HL-60 (cell line): ENCODE measurements around the gene C11orf91.
"Not testable (repeated sequence)": the region's sequence is repeated elsewhere in the genome, so short reads cannot be mapped to it uniquely, and the experiment has no call there.

Source experiments
- DNase-seq, 2 experiments: peaks; one replicate each; pipeline ENCODE4 v3.0.0-alpha.2; 2010 to 2020; ENCODE audit warnings: low read depth in 1 of 2, low spot score in 1 of 2
- H3K27ac ChIP-seq: fragments of 250-450 bp; sonication (Bioruptor Pico); replicated peaks from 2 replicates; pipeline ENCODE4 v1.5.1; 2020; ENCODE audit warnings: mild to moderate bottlenecking, moderate library complexity
- H3K27me3 ChIP-seq: fragments of 250-450 bp; sonication (Bioruptor Pico); 2 replicates; pipeline ENCODE4 v1.5.1; 2021; ENCODE audit warnings: mild to moderate bottlenecking, moderate library complexity; ENCODE audit not compliant: insufficient read depth, poor library complexity, severe bottlenecking
- H3K4me3 ChIP-seq: replicated peaks from 2 replicates; pipeline ENCODE4 v1.5.1; 2011; ENCODE audit warnings: mild to moderate bottlenecking, control low read depth, low read length; ENCODE audit not compliant: insufficient read depth
- GABPA ChIP-seq: IDR thresholded peaks from 2 replicates; pipeline ENCODE4 v1.6.1; 2012; ENCODE audit warnings: low read depth
- POLR2AphosphoS5 ChIP-seq: IDR thresholded peaks from 2 replicates; pipeline ENCODE4 v1.6.1; 2012; ENCODE audit warnings: low read depth
- SPI1 ChIP-seq: IDR thresholded peaks from 2 replicates; pipeline ENCODE4 v1.6.1; 2012; ENCODE audit warnings: low read depth, mild to moderate bottlenecking, borderline replicate concordance
- TF ChIP-seq, protein P1 (sequence below): IDR thresholded peaks from one replicate; pipeline ENCODE4 v1.5.1; 2011; ENCODE audit warnings: low read length, control low read depth, inconsistent platforms; ENCODE audit not compliant: insufficient read depth
- TF ChIP-seq, protein P2 (sequence below): IDR thresholded peaks from 2 replicates; pipeline ENCODE4 v1.6.1; 2012; ENCODE audit warnings: low read depth; ENCODE audit not compliant: insufficient replicate concordance

C11orf91 gene

DNA sequence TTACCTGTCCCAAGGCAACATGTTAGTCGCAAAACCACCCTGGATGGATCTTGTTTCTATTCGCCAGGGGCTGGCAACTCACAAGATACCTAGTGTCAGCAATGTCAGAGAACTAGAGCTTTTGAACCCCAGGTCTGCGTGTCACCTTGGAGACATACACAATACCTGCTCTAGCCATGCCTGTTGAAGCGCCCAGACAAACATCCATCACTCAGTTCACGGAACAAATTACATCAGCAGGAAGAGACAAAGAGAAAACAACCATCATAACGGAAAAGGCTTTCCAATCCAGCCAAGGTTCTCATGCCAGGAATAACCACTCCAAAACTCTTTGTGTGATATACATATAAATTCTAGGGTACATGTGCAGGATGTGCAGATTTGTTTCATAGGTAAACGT, 33.4 kb upstream of the C11orf91 start:
- TF ChIP-seq GABPA: no peak
- no peak for TF ChIP-seq POLR2AphosphoS5
- TF ChIP-seq, protein P1, sequence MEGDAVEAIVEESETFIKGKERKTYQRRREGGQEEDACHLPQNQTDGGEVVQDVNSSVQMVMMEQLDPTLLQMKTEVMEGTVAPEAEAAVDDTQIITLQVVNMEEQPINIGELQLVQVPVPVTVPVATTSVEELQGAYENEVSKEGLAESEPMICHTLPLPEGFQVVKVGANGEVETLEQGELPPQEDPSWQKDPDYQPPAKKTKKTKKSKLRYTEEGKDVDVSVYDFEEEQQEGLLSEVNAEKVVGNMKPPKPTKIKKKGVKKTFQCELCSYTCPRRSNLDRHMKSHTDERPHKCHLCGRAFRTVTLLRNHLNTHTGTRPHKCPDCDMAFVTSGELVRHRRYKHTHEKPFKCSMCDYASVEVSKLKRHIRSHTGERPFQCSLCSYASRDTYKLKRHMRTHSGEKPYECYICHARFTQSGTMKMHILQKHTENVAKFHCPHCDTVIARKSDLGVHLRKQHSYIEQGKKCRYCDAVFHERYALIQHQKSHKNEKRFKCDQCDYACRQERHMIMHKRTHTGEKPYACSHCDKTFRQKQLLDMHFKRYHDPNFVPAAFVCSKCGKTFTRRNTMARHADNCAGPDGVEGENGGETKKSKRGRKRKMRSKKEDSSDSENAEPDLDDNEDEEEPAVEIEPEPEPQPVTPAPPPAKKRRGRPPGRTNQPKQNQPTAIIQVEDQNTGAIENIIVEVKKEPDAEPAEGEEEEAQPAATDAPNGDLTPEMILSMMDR: no peak
- TF ChIP-seq, protein P2, sequence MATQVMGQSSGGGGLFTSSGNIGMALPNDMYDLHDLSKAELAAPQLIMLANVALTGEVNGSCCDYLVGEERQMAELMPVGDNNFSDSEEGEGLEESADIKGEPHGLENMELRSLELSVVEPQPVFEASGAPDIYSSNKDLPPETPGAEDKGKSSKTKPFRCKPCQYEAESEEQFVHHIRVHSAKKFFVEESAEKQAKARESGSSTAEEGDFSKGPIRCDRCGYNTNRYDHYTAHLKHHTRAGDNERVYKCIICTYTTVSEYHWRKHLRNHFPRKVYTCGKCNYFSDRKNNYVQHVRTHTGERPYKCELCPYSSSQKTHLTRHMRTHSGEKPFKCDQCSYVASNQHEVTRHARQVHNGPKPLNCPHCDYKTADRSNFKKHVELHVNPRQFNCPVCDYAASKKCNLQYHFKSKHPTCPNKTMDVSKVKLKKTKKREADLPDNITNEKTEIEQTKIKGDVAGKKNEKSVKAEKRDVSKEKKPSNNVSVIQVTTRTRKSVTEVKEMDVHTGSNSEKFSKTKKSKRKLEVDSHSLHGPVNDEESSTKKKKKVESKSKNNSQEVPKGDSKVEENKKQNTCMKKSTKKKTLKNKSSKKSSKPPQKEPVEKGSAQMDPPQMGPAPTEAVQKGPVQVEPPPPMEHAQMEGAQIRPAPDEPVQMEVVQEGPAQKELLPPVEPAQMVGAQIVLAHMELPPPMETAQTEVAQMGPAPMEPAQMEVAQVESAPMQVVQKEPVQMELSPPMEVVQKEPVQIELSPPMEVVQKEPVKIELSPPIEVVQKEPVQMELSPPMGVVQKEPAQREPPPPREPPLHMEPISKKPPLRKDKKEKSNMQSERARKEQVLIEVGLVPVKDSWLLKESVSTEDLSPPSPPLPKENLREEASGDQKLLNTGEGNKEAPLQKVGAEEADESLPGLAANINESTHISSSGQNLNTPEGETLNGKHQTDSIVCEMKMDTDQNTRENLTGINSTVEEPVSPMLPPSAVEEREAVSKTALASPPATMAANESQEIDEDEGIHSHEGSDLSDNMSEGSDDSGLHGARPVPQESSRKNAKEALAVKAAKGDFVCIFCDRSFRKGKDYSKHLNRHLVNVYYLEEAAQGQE: no peak
- TF ChIP-seq SPI1: no peak
- Histone ChIP-seq H3K27ac (no peak overlapping the region), H3K27me3 (no peaks in the 10 kb centered on the region), H3K4me3 (no peak overlapping the region)
- no peak for DNase-seq

DNA sequence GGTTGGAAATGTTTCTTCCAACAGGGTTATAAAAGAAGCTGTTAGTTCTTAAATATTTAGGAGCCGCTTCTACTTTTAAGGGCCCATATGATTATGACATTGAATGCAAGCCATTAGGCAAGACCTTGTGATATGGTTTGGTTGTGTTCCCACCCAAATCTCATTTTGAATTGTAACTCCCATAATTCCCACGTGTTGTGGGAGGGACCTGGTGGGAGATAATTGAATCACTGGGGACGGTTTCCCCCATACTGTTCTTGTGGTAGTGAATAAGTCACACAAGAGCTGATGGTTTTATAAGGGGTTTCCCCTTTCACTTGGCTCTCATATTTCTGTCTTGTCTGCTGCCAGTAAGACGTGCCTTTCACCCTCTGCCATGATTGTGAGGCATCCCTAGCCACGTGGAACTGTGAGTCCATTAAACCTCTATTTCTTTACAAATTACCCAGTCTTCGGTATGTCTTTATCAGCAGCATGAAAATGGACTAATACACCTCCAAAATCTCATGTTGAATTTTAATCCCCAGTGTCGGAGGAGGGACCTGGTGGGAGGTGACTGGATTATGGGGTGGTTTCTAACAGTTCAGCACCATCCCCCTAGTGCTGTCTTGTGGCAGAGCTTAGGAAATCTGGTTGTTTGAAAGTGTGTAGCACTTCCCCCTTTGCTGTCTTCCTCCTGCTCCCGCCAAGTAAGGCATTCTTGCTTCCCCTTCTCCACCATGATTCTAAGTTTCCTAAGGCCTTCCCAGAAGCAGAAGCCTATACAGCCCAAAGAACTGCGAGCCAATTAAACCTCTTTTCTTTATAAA, 31.3 kb upstream of the C11orf91 start:
- Histone ChIP-seq H3K27ac (peak overlapping the region; percentile 52), H3K4me3 (no peak overlapping the region), H3K27me3 (no peaks in the 10 kb centered on the region)
- DNase-seq: peak; percentile 72 to 83
- TF ChIP-seq, protein P2: no peak
- TF ChIP-seq POLR2AphosphoS5 (no peak), SPI1 (peak; percentile 98)

DNA sequence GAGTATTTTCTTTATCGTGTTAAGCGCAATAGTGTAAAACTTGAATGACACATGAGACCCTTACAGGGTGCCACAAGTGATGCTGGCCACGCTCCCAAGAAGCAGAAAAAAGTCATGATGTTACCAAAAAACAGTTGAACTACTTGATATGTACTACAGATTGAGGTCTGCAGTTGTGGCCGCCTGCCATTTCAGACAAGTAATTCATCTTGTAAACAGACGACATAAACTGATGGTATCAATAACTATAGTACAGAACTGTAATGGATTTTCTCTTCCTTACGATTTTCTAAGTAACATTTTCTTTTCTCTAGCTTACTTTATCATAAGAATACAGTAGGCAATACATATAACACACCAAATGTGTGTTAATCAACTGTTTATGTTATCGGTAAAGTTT, 30.1 kb upstream of the C11orf91 start:
- TF ChIP-seq POLR2AphosphoS5 (no peak), SPI1 (no peak), GABPA (no peak)
- TF ChIP-seq, protein P1: no peak
- TF ChIP-seq, protein P2: no peak
- Histone ChIP-seq H3K4me3 (no peak overlapping the region), H3K27ac (no peak overlapping the region), H3K27me3 (no peaks in the 10 kb centered on the region)
- no peak for DNase-seq

DNA sequence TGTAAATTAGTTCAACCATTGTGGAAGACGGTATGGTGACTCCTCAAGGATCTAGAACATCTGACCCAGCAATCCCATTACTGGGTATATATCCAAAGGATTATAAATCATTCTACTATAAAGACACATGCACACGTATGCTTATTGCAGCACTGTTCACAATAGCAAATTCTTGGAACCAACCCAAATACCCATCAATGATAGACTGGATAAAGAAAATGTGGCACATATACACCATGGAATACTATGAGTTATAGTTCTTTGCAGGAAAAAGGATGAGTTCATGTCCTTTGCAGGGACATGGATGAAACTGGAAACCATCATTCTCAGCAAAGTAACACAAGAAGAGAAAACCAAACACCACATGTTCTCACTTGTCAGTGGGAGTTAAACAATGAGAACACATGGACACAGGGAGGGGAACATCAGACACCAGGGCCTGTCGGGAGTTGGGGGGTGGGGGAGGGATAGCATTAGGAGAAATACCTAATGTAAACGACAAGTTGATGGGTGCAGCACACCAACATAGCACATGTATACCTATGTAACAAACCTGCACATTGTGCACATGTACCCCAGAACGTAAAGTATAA, 28.5 kb upstream of the C11orf91 start:
- not testable (repeated sequence) for H3K27ac ChIP-seq, H3K27me3 ChIP-seq, DNase-seq, H3K4me3 ChIP-seq
